CMK (cell line): ENCODE results near the gene DNAH2.

ENCODE experiments used
- DNase-seq: peaks from one replicate; pipeline ENCODE4 v3.0.0-alpha.2; 2010; ENCODE audit warnings: low read depth

DNAH2 gene

GRCh38 chr17:7727886-7728285, 10.3 kb downstream of the DNAH2 start:
- DNase-seq, result no peak

DNA sequence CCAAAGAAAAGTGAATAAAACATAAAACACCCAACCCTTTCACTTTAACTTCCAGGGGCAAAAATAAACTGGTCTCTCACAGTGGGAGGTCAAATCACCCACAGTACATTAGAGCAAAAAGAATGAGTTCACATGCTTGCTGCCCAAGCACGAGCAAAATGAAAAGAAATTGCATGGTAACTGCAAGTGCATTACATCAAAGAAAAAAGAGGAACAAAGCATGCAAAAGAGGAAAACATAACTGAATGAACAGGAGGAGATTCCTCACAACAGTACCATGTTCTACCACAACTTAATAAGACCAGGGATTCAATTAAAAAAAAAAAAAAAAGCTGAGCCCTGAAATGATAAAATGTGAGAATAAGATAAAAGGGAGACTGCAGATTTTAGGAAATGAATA, 12.3 kb downstream of the DNAH2 start:
- no peak for DNase-seq

- DNase-seq, result no peak
Measured at GRCh38 chr17:7732981-7733539, 15.5 kb downstream of the DNAH2 start.

DNA sequence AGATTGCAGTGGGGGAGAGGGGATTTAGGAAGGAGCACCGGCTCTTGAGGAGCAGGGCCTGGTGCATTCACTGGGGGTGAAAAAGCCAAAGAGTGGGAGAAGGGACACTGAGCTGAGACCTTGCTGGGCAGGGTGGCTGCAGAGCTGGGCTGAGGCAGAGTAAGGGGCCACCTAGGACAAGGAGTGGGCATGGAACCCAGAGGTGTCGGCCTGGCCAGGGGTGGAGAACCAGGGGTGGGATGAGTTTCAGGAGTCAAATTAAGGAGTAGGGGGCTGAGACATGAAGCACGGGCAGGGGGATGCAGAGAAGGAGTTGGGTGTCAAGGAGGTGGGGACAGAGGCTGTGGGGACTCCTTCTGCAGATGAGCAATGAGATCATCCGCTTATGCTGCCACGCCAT, 20.1 kb downstream of the DNAH2 start:
- DNase-seq, result no peak

DNA sequence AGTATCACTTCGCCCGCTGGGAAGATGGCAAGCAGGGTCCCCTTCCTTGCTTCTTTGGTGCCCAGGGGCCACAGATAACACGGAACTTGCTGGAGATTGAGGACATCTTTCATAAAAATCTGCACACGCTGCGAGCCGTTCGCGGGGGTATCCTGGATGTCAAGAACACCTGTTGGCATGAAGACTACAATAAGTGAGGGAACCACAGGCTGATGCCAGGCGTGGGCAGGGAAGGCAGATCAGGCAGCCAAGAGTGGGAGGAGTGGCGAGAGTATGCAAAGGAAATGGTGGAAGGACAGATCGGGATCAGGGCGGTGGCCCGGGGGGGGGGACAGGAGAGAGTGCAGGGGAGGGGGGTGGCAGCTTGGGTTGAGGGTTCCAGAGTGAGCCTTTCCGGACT, 22.2 kb downstream of the DNAH2 start:
- no peak for DNase-seq

DNA sequence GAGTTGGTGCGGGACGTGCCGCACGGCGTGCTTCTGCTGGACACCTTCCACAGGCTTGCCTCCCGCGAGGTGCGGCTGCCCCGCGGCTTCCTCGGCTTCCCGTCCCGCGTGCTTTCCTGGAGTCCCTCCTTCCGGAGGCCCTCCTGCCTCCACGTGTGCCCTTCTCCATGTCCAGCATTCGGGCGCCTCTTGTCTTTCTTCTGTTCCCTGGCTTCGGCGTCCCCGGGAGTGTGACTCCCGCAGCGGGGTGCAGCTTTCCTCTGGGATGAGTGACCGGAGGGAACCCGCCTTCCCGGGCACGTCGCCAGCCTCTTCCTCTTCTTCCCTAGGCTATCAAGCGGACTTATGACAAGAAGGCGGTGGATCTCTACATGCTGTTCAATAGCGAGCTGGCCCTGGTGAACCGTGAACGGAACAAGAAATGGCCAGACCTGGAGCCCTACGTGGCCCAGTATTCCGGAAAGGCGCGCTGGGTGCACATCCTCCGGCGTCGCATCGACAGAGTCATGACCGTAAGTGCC, 23.0 kb downstream of the DNAH2 start:
- DNase-seq, result no peak

- DNase-seq, result no peak
Measured at GRCh38 chr17:7742729-7743128, 25.2 kb downstream of the DNAH2 start.

DNA sequence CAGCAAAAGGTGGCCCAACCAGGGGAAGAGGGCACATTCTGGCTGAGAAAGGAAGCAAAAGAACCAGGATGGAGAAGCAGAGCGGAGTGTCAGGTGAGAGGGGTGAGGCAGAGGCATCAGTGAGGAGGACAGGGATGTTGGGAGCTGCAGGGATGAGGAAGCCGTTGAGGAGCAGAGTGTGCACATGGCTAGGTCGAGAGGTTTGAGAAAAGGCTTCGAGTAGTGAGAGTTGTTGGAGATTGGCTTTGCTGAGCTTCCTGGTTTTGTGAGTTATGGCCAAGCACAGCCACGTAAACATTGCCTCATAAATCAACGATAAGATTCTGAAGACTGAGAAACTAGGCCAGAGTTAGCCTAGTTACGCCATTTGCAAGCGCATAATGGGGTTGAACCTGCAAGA, 26.9 kb downstream of the DNAH2 start:
- DNase-seq, result no peak

GRCh38 chr17:7745748-7746470, 28.4 kb downstream of the DNAH2 start:
- no peak for DNase-seq

DNA sequence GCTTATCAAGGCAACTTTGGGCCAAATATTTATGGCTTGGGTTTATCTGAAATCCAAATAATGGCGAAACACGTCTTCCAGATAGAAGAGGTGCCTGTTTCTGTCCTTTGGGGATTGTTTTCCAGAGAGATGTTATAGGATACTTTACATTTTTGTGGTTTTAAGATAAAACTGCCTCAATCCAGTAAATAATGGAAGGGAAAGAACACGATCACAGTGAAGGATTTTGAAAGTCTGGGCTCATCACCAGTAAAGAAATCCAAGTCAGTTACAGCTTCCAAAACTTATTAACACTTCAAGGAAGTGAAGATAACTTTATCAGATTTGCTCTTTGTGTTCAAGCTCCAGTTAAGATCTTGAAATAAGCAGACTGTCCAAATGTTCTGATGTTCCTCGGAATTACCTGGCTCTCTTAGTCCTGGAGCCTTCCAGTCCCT, 30.1 kb downstream of the DNAH2 start:
- no peak for DNase-seq

GRCh38 chr17:7748076-7748775, 30.7 kb downstream of the DNAH2 start:
- DNase-seq, result no peak

DNA sequence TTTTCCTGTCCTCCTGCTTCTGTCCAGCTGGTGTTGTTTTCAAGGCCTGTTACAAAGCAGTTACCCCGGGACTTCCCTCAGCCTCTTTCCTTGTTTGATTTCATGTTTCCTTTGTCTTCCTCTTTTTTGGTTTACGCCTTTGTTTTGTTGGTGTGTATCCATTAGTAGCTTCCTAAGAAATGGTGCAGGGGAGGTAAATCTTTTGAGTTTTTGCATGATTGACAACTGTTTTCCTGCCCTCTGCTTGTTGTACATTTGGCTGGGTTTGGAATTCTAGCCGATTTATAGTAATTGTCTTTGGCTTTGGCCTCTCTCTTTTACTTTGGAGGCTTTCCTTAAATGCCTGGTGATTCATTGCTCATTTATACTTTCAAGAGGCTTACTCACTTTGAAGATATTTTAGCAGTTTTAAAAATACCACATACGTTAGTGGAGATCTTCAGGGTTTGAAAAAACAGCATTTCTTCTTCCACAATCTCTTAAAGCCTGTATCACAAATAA, 32.8 kb downstream of the DNAH2 start:
- no peak for DNase-seq

- no peak for DNase-seq
Measured at GRCh38 chr17:7754656-7755055, 37.1 kb downstream of the DNAH2 start.

DNA sequence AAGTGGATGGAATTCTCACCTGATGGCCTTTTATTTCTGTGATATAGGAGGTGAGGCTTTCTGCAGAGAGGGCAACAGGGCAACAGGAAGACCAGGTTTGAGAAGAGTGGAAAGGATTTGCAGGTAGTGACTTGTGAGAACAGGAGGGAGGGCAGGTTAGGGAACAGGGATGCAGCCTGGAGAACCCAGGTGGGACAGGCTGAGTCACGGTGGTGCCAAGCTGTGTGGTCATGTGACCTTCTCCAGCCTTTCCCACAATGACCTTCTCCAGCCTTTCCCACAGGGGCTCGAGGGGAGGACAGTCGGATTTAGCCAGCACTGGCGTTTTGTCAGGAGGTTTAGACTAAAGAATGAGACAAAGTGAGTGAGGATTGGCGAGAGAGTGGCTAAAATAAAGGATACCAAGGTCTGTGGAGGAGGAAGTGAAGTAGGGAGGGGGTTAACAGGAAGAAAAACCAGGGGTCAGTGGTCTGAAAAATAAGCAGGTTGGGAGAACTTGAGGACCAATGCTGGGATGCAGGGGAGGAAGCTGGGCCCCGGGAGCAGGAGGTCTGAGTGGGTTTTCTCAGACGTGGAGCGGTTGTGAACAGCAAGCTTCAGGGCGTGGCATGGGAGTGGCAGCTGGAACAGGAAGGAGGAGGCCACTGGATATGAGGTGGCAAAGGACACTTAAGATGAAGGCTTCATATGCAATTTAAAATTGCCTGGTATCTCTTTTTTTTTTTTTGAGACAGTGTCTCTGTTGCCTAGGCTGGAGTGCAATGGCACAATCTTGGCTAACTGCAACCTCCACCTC, 37.7 kb downstream of the DNAH2 start:
- DNase-seq, result no peak

GRCh38 chr17:7756968-7757367, 39.4 kb downstream of the DNAH2 start:
- DNase-seq, result no peak

- no peak for DNase-seq
Measured at GRCh38 chr17:7763919-7764318, 46.4 kb downstream of the DNAH2 start.

- DNase-seq, result no peak
Measured at GRCh38 chr17:7767004-7767403, 49.5 kb downstream of the DNAH2 start.

DNA sequence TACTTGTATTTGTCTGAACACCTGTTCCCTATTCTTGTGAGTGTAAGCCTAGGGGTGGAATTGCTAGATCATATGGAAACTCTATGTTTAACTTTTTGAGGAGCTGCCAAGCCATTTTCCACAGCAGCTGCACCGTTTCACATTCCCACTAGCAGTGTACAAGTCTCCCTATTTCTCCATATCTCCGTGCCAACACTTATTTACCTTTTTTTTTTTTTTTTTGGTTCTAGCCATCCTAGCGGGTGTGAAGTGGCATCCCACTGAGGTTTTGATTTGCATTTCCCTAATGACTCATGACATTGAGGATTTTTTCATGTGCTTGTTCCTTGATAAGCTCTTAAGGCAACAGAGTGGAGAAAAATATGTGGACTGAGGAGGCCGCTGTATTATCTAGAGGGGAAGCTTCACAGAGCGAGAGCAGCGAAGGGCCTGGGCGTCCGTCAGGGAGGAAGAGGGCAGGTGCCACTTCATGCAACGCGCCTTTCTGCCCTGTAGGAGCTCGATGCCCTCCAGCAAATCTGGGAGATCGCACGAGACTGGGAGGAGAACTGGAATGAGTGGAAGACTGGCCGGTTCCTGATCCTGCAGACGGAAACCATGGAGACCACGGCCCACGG, 50.0 kb downstream of the DNAH2 start:
- DNase-seq, result no peak

GRCh38 chr17:7769854-7770253, 52.3 kb downstream of the DNAH2 start:
- DNase-seq, result no peak

- no peak for DNase-seq
Measured at GRCh38 chr17:7774055-7774521, 56.5 kb downstream of the DNAH2 start.

DNA sequence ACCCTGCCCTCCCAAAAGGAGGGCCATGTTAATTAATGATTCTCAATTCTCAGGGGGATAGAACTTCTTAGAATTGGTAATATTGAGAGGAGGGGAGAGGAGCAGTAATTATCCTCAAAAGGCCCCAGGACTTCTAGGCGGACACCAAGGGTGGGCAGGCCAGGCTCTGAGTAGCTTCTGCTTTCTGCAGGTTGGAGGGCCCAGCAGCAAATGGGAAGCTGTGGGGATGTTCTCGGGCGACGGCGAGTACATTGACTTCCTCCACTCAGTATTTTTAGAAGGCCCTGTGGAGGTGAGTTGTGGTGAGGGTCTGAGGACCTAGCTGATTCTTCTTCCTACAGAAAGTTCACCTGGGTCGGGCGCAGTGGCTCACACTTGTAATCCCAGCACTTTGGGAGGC, 57.5 kb downstream of the DNAH2 start:
- no peak for DNase-seq

DNA sequence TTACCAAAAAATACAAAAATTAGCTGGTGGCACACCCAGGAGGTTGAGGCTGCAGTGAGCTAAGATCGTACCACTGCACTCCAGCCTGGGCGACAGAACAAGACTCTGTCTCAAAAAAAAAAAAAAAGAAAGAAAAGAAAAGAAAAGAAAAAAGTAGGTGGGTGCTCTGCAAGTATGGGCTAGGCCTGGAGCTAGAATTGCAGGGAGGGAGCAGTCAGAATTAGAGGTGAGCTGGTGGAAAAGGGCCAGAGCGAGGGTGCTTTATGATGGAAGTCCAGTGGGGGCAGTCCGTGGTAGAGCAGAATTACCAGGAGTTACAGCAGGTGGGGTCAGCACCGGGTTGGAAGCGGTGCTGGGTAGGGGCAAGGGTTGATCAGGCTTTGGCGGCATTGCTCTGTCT, 59.5 kb downstream of the DNAH2 start:
- DNase-seq, result no peak
